BJ (cell line): Measurements from ENCODE around the gene MLPH. TPM values are rescaled to one million over a fixed set of nuclear protein-coding genes. Genes with fewer than 3 reads are reported as not detected.

ENCODE experiments used
- CTCF ChIA-PET: fragments of 350-600 bp; formaldehyde crosslinking; extraction: SDS; loops from one replicate; lab custom pipeline; 2021; ENCODE audit warnings: antibody characterized with exemption, inconsistent platforms; lab: Yijun Ruan, JAX
- POLR2A ChIA-PET: fragments of 300-600 bp; sonication (Branson Sonifier 250); formaldehyde crosslinking; extraction: SDS; loops from one replicate; lab custom pipeline; 2021; ENCODE audit warnings: antibody characterized with exemption; lab: Charles Lee
- DNase-seq: peaks from one replicate; pipeline ENCODE4 v3.0.0-alpha.2; 2011; ENCODE audit warnings: low read depth
- H3K27me3 ChIP-seq: 2 replicates; pipeline ENCODE4 v1.6.0; 2011; ENCODE audit warnings: low read length; ENCODE audit not compliant: control insufficient read depth, insufficient read depth
- H3K36me3 ChIP-seq: 2 replicates; pipeline ENCODE4 v1.5.1; 2011; ENCODE audit warnings: low read length; ENCODE audit not compliant: control insufficient read depth, insufficient read depth
- H3K4me3 ChIP-seq: 2 replicates; pipeline ENCODE4 v1.5.1; 2011; ENCODE audit warnings: low read depth, mild to moderate bottlenecking, control low read depth, low read length
- CTCF ChIP-seq: IDR thresholded peaks from 2 replicates; pipeline ENCODE4 v1.5.1; 2011; ENCODE audit warnings: low read depth, mild to moderate bottlenecking, control low read depth, inconsistent platforms, low read length, moderate library complexity; ENCODE audit not compliant: insufficient read depth
- polyA plus RNA-seq: library from polyadenylated mRNA; depleted of rRNA; stranded (reverse); fragments of >200 nt; gene quantifications from 2 replicates; pipeline ENCODE4 v1.2.3, GENCODE V29; 2011

Gene MLPH
- polyA plus RNA-seq, 1 experiment: 18.5 TPM

GRCh38 chr2:237601453-237602116 is 114.5 kb downstream of the MLPH start:
- Histone ChIP-seq H3K27me3 (no peaks in the 10 kb centered on the region), H3K4me3 (no peak overlapping the region), H3K36me3 (no peaks in the 10 kb centered on the region)
- CTCF ChIA-PET: interaction anchor here (1.0 to 8.9 kb wide), 9 partner anchors 12 to 173 kb away, joined by 3 to 72 read pairs (median 4); no protein-coding TSS in a partner anchor
- TF ChIP-seq CTCF: no peak
- POLR2A ChIA-PET: no interaction called here
- DNase-seq: no peak

- TF ChIP-seq CTCF: no peak
- no peak overlapping the region for H3K4me3 ChIP-seq
- no peaks in the 10 kb centered on the region for H3K27me3 ChIP-seq
- no peak for DNase-seq
- no peaks in the 10 kb centered on the region for H3K36me3 ChIP-seq
- CTCF ChIA-PET: interaction anchor here (0.5 to 8.9 kb wide), 6 partner anchors 11 to 402 kb away, joined by 3 to 72 read pairs (median 4); no protein-coding TSS in a partner anchor
- POLR2A ChIA-PET: no interaction called here
These were observed 115.4 kb downstream of the MLPH start for GRCh38 chr2:237602409-237602808.

GRCh38 chr2:237603049-237603717 is 116.1 kb downstream of the MLPH start:
- Histone ChIP-seq H3K27me3 (no peaks in the 10 kb centered on the region), H3K4me3 (no peak overlapping the region), H3K36me3 (no peaks in the 10 kb centered on the region)
- ChIA-PET POLR2A (no interaction called here), CTCF (interaction anchor here (0.5 to 8.9 kb wide), 4 partner anchors 10 to 403 kb away, joined by 3 to 72 read pairs (median 8); no protein-coding TSS in a partner anchor)
- no peak for DNase-seq
- no peak for TF ChIP-seq CTCF

DNA sequence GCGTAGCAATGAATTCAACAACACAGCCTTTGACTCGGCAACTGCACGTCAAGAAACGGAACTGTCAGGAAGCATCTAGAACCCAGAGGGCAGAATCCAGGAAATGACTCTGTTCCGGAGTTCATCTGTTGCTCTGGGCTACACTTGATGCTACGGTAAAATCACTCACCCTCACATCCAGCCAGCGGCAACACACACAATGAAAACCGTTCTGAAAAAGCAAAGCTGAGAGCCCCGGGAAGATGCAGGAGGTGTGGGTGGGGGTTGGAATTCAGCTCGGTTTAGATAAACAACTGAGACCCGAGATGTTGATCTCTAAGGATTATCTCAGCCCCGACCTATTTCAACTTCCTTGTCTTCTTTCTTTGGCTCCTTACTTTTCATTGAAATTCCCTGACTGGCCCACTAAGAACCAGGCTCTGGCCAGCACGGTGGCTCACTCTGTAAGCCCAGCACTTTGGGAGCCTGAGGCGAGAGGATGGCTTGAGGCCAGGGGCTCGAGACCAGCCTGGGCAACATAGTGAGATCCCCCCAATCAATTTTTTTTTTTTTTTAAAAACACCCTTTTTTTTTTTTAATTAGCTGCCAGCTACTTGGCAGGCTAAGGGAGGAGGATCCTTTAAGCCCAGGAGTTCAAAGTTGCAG is 116.8 kb downstream of the MLPH start:
- no peak for DNase-seq
- ChIA-PET POLR2A (no interaction called here), CTCF (interaction anchor here (1.0 to 8.9 kb wide), 3 partner anchors 11 to 141 kb away, joined by 4 to 72 read pairs (median 5); no protein-coding TSS in a partner anchor)
- no peak for TF ChIP-seq CTCF
- Histone ChIP-seq H3K27me3 (no peaks in the 10 kb centered on the region), H3K36me3 (no peaks in the 10 kb centered on the region), H3K4me3 (no peak overlapping the region)

GRCh38 chr2:237604391-237604790 is 117.3 kb downstream of the MLPH start:
- no peaks in the 10 kb centered on the region for H3K36me3 ChIP-seq
- no peak for DNase-seq
- POLR2A ChIA-PET: no interaction called here
- CTCF ChIA-PET: interaction anchor here (1.0 to 8.9 kb wide), 3 partner anchors 11 to 141 kb away, joined by 4 to 72 read pairs (median 5); no protein-coding TSS in a partner anchor
- no peak for TF ChIP-seq CTCF
- H3K4me3 ChIP-seq: no peak overlapping the region
- no peaks in the 10 kb centered on the region for H3K27me3 ChIP-seq
